HFF-Myc (cell line): ENCODE data around the gene TMEM258.

Experiments
- DNase-seq: peaks from one replicate; pipeline ENCODE4 v3.0.0-alpha.2; 2011; ENCODE audit warnings: low read depth; ENCODE audit errors: extremely low read depth
- H3K4me3 ChIP-seq: replicated peaks from 2 replicates; pipeline ENCODE4 v1.5.1; 2011; ENCODE audit warnings: low read depth, mild to moderate bottlenecking, control low read depth, low read length
- CTCF ChIP-seq: IDR thresholded peaks from 2 replicates; pipeline ENCODE4 v1.5.1; 2012; ENCODE audit warnings: mild to moderate bottlenecking, low read depth, low read length, control low read depth; ENCODE audit errors: missing control alignments

The TMEM258 gene

DNA sequence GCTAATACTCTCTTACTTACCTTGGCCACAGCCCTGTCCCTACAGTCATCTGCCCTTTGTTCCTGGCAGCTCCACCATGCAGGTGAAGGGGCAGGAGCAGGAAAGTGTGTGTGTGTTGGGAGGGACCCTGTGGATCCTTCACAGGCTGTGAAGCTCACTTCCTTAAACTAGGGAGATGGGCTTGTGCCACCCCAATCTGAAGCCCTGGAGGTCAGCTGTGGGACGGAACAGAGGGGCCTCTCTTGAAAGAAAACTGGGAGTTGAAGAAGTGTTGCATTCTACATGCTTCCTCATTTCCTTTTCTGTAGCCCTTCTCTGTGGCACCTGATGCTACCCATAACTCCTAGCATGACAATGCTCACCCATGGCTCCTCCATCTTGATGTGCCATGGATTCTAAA lies 12.7 kb upstream of the TMEM258 start:
- H3K4me3 ChIP-seq = no peak overlapping the region
- no peak for DNase-seq
- TF ChIP-seq CTCF = no peak

GRCh38 chr11:61803889-61804647 lies 11.7 kb upstream of the TMEM258 start:
- H3K4me3 ChIP-seq = no peak overlapping the region
- no peak for DNase-seq
- no peak for TF ChIP-seq CTCF

- no peak for TF ChIP-seq CTCF
- DNase-seq = no peak
Measured at GRCh38 chr11:61802605-61803004, 10.2 kb upstream of the TMEM258 start.

DNA sequence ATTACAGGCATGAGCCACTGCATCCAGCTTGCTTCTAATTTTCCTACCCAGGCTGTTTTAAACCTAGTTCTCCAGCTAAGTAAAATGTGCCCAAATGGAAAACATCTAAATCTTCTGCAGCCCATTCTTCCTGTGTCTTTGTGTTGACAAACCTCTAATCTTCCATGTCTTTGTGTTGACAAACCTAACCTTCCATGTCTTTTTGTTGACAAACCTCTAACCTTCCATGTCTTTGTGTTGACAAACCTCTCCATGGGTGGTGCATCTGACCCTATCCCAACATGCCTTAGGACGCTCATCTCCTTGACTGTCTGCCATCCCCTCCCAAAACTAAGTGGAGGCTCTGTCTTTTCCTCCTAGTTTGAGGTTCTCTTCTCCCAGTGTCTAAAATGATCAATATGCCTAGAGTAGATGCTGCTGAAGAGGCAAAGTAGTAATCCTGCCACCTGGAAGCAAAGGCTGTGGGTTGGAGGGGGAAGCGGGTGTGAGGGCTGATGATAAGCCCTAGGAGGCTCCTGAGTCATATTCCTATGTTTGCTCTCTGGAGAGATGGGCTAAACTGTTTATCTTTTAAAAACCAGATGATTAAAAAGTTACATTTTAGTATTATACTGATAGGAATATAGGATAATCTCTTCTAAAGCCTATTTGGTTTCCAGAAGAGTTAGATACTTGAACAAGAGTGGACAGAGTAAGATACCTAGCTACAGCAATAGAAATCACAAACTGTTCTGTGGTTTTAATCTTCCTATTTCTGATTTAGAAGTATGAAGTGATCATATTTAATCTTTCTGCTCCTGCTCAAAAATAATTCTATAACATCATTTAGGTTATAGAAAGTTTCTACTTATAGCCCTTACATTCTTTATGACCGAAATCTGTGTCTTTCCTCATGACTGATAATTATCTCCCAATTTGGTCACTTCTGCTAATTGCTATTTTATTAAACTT lies 8.2 kb upstream of the TMEM258 start:
- DNase-seq = no peak
- no peak for TF ChIP-seq CTCF

More at GRCh38 chr11:61802605-61803004, 10.2 kb upstream of the TMEM258 start:
- no peak overlapping the region for H3K4me3 ChIP-seq

GRCh38 chr11:61799665-61800284 lies 7.4 kb upstream of the TMEM258 start:
- TF ChIP-seq CTCF = no peak
- DNase-seq = no peak

More for the DNA sequence above, 8.2 kb upstream of the TMEM258 start:
- H3K4me3 ChIP-seq = no peak overlapping the region

DNA sequence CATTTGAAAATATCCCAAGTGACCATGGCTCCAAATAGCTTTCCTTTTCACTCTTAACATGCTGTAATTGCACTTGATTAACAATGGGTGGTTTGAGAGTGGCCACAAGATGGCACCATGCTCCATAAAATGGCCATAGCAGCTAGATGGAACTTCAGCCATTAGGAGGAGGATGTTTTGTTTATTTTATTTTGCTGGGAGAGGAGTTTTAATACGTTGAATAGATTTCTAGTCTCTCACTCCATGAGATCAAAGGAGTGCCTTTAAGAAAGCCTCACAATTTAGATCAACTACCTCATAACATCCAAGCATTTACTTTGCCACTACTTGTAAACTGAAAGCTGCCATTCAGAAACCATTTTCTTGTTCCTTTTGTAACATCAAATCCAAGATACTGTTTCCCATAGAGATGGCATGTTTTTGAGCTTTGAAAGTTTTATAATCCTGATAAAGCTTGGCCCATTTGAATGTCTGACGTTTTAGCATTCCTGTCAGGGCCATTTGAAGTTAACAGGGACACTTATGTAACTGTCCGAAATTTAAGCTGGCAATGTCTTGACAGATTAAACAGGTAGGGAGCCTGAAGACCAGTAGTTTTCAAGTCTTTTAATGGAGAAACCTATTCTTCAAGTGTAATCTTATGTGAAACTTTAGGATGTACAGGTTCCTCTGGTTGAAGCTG lies 5.0 kb upstream of the TMEM258 start:
- no peak overlapping the region for H3K4me3 ChIP-seq
- peak; percentile 75 for DNase-seq
- TF ChIP-seq CTCF = peak; percentile 79

More at GRCh38 chr11:61799665-61800284, 7.4 kb upstream of the TMEM258 start:
- no peak overlapping the region for H3K4me3 ChIP-seq
